LHCN-M2 (cell line): Measurements from ENCODE around the gene P2RX3. TPM values are rescaled to one million over a fixed set of nuclear protein-coding genes. Genes with fewer than 3 reads are reported as not detected.

Experiments used
- DNase-seq: peaks from one replicate; pipeline ENCODE4 v3.0.0-alpha.2; 2012; ENCODE audit warnings: low read depth
- total RNA-seq: library from RNA; depleted of rRNA; stranded (reverse); fragments of >200 nt; gene quantifications from 2 replicates; pipeline ENCODE4 v1.2.3, GENCODE V29; 2014; rRNA removed

The P2RX3 gene
- total RNA-seq, 1 experiment from 2014 or later, result not detected

GRCh38 chr11:57421066-57421465, 82.9 kb downstream of the P2RX3 start:
- no peak for DNase-seq

- no peak for DNase-seq
Measured at GRCh38 chr11:57421805-57422204, 83.7 kb downstream of the P2RX3 start.

Other genes starting within 250 kb of the P2RX3 start
- not detected in 2 replicates for gene LRRC55, start 156.4 kb upstream of the P2RX3 start, total RNA-seq
- gene APLNR, start 101.1 kb upstream of the P2RX3 start, total RNA-seq, result 0.11 TPM in 1 of 2 replicates, not detected in the other
- gene TNKS1BP1, start 13.4 kb upstream of the P2RX3 start, total RNA-seq, result 95.9 and 114 TPM in 2 replicates
- gene SSRP1, start 2.5 kb upstream of the P2RX3 start, total RNA-seq, result 150 and 169 TPM in 2 replicates
- gene PRG3, start 42.8 kb downstream of the P2RX3 start, total RNA-seq, result not detected in 2 replicates
- gene PRG2, start 52.3 kb downstream of the P2RX3 start, total RNA-seq, result 0.06 TPM in 1 of 2 replicates, not detected in the other
- gene SLC43A3, start 88.8 kb downstream of the P2RX3 start, total RNA-seq, result 113 and 153 TPM in 2 replicates
- 0.23 and 0.38 TPM in 2 replicates for gene RTN4RL2, start 122.2 kb downstream of the P2RX3 start, total RNA-seq
- gene SLC43A1, start 177.3 kb downstream of the P2RX3 start, total RNA-seq, result 5.1 and 7.7 TPM in 2 replicates
- gene TIMM10, start 192.4 kb downstream of the P2RX3 start, total RNA-seq, result 46.7 and 53.8 TPM in 2 replicates
- gene SMTNL1, start 199.2 kb downstream of the P2RX3 start, total RNA-seq, result not detected in 2 replicates
- gene UBE2L6, start 229.3 kb downstream of the P2RX3 start, total RNA-seq, result 25.8 and 48.2 TPM in 2 replicates